PC-3 (cell line): Measurements from ENCODE around the gene FSD1. TPM values are rescaled to one million over a fixed set of nuclear protein-coding genes. Genes with fewer than 3 reads are reported as not detected.

Experiments used
- ATAC-seq: fragments of 200-7000 bp; cut with Tn5 transposase; 2 replicates; pipeline ENCODE4 v1.9.1; 2020; ENCODE audit warnings: mild to moderate bottlenecking, moderate library complexity
- BruUV-seq: library from RNA; stranded (reverse); fragments of 400-500 nt; replicated peaks from 2 replicates; lab custom pipeline; 2021; lab: Mats Ljungman, UMichigan
- CTCF ChIA-PET: fragments of 300-600 bp; sonication (Branson Sonifier 250); formaldehyde crosslinking; loops from one replicate; lab custom pipeline; 2022; ENCODE audit warnings: antibody characterized with exemption; lab: Charles Lee
- POLR2A ChIA-PET: fragments of 300-600 bp; sonication (Branson Sonifier 250); formaldehyde crosslinking; loops from one replicate; lab custom pipeline; 2022; ENCODE audit warnings: antibody characterized with exemption; ENCODE audit not compliant: unreplicated experiment; lab: Charles Lee
- DNase-seq: peaks from one replicate; pipeline ENCODE4 v3.0.0-alpha.2; 2015
- H2AFZ ChIP-seq: fragments of 300-600 bp; sonication (generic); 2 replicates; pipeline ENCODE4 v1.6.0; 2016; ENCODE audit warnings: antibody characterized with exemption, low read length
- H3F3A ChIP-seq: fragments of 300-600 bp; sonication (generic); one replicate; pipeline ENCODE4 v1.6.0; 2017; ENCODE audit warnings: antibody characterized with exemption, low read length, control low read depth, mild to moderate bottlenecking; ENCODE audit not compliant: unreplicated experiment
- H3K27ac ChIP-seq: fragments of 300-600 bp; sonication (generic); 2 replicates; pipeline ENCODE4 v1.5.1; 2016; ENCODE audit warnings: mild to moderate bottlenecking, low read length
- H3K27me3 ChIP-seq: fragments of 300-600 bp; sonication (generic); 2 replicates; pipeline ENCODE4 v1.6.1; 2016; ENCODE audit warnings: low read length, mixed read lengths
- H3K36me3 ChIP-seq: fragments of 300-600 bp; sonication (generic); 2 replicates; pipeline ENCODE4 v1.6.1; 2016; ENCODE audit warnings: low read depth, mixed run types, low read length, mixed read lengths
- H3K4me1 ChIP-seq: fragments of 300-600 bp; sonication (generic); 2 replicates; pipeline ENCODE4 v1.5.1; 2016; ENCODE audit warnings: low read length; ENCODE audit not compliant: insufficient read depth
- H3K4me2 ChIP-seq: fragments of 300-600 bp; sonication (generic); 2 replicates; pipeline ENCODE4 v1.6.0; 2016; ENCODE audit warnings: low read length
- H3K4me3 ChIP-seq: fragments of 300-600 bp; sonication (generic); 2 replicates; pipeline ENCODE4 v1.5.1; 2016; ENCODE audit warnings: mild to moderate bottlenecking, low read length, mixed read lengths
- H3K79me2 ChIP-seq: fragments of 300-600 bp; sonication (generic); 2 replicates; pipeline ENCODE4 v1.6.1; 2017; ENCODE audit warnings: low read length, mixed read lengths
- H3K9ac ChIP-seq: fragments of 300-600 bp; sonication (generic); 2 replicates; pipeline ENCODE4 v1.6.0; 2016; ENCODE audit warnings: mild to moderate bottlenecking, low read length
- H3K9me2 ChIP-seq: fragments of 300-600 bp; sonication (generic); replicated peaks from 2 replicates; pipeline ENCODE4 v1.6.1; 2016; ENCODE audit warnings: mixed run types, low read length, mixed read lengths
- H3K9me3 ChIP-seq: fragments of 300-600 bp; sonication (generic); 2 replicates; pipeline ENCODE4 v1.6.1; 2016; ENCODE audit warnings: low read length, mixed read lengths
- H4K20me1 ChIP-seq: fragments of 300-600 bp; sonication (generic); 2 replicates; pipeline ENCODE4 v1.6.1; 2016; ENCODE audit warnings: low read length, mixed read lengths
- CTCF ChIP-seq: fragments of 300-600 bp; sonication (generic); conservative IDR thresholded peaks from 2 replicates; pipeline ENCODE4 v1.5.1; 2017; ENCODE audit warnings: antibody characterized with exemption, low read depth, mild to moderate bottlenecking, low read length
- EZH2 ChIP-seq: fragments of 300-600 bp; sonication (generic); IDR thresholded peaks from one replicate; pipeline ENCODE4 v1.6.1; 2017; ENCODE audit warnings: antibody characterized with exemption, mild to moderate bottlenecking, low read length; ENCODE audit not compliant: unreplicated experiment
- EZH2phosphoT487 ChIP-seq: fragments of 300-600 bp; sonication (generic); IDR thresholded peaks from 2 replicates; pipeline ENCODE4 v1.6.1; 2018; ENCODE audit warnings: mild to moderate bottlenecking, antibody characterized with exemption, low read length, borderline replicate concordance
- intact Hi-C: fragments of 100-400 bp; cut with micrococcal nuclease; formaldehyde crosslinking; loops from 2 replicates; pipeline ENCODE4 v1.9.0; 2023
- total RNA-seq: library from RNA; depleted of rRNA; stranded (reverse); fragments of >200 nt; gene quantifications from 2 replicates; pipeline ENCODE4 v1.2.3, GENCODE V29; 2014

FSD1 gene
- total RNA-seq, 1 experiment from 2014 or later, result 8.7 TPM

- DNase-seq (no peak), ATAC-seq (no peak)
- Histone ChIP-seq H3K9me2 (no peaks in the 10 kb centered on the region), H4K20me1 (no peaks in the 10 kb centered on the region), H3K9me3 (no peaks in the 10 kb centered on the region), H3K36me3 (no peaks in the 10 kb centered on the region), H3K4me3 (no peak overlapping the region), H3F3A (no peaks in the 10 kb centered on the region), H3K27me3 (no peaks in the 10 kb centered on the region), H3K79me2 (no peaks in the 10 kb centered on the region), H3K4me2 (no peak overlapping the region), H3K27ac (no peak overlapping the region), H2AFZ (no peak overlapping the region), H3K4me1 (no peaks in the 10 kb centered on the region), H3K9ac (no peak overlapping the region)
- no TSS peak for BruUV-seq
- TF ChIP-seq CTCF (no peak), EZH2phosphoT487 (no peak), EZH2 (no peak)
- intact Hi-C loops, result no loop called here
- CTCF ChIA-PET, result no interaction called here
- POLR2A ChIA-PET, result no interaction called here
Measured at GRCh38 chr19:4305659-4306058, 1.3 kb downstream of the FSD1 start.

DNA sequence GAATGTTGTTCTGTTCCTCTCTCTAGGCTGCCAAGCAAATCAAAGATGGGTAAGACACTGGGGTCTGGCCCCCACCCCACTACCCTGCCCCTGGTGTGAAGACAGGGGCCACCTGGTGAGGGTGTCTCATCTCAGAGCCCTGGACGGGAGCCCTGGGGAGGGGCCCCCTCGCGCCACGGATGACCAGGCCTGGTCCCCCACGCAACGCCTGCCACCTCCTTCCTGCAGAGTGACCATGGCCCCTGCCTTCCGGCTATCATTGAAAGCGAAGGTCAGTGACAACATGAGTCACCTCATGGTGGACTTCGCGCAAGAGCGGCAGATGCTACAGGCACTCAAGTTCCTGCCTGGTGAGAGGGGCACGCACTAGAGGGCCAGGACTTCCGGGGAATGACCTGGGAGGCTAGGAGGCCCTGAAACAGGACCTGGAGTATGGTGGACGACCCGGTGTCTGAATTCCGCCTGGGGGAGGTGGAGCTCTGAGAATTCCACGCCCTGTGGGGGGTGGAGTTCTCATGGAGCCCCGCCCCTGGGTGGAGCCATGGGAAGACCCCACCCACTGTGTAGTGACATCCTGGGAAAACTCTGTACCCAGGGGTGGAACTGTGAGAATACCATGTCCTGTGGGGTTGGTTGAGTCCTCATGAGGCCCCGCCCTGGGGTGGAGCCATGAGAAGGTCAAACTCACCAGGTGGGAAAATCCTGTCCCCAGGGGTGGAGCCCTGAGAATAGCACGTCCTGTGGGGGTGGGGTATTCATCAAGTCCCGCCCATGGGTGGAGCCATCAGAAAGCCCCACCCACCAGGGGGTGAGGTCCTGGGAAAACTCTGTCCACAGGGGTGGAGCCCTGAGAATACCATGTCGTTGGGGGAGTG is 6.1 kb downstream of the FSD1 start:
- no TSS peak for BruUV-seq
- CTCF ChIA-PET, result no interaction called here
- Histone ChIP-seq H2AFZ (no peak overlapping the region), H3K9ac (no peak overlapping the region), H3K4me3 (no peak overlapping the region), H3K9me2 (no peaks in the 10 kb centered on the region), H3K27ac (no peak overlapping the region), H4K20me1 (no peaks in the 10 kb centered on the region), H3K27me3 (no peaks in the 10 kb centered on the region), H3K4me2 (no peak overlapping the region), H3F3A (no peaks in the 10 kb centered on the region), H3K79me2 (no peaks in the 10 kb centered on the region), H3K4me1 (no peaks in the 10 kb centered on the region), H3K36me3 (no peaks in the 10 kb centered on the region), H3K9me3 (no peaks in the 10 kb centered on the region)
- TF ChIP-seq EZH2phosphoT487 (no peak), CTCF (no peak), EZH2 (no peak)
- peak; percentile 22 for DNase-seq
- intact Hi-C loops, result no loop called here
- POLR2A ChIA-PET, result interaction anchor here (0.7 kb wide), 1 partner anchor 11 kb away, joined by 3 read pairs; no protein-coding TSS in a partner anchor
- ATAC-seq, result no peak
